ENCODE data around the gene ACKR1.

Gene ACKR1

GRCh38 chr1:159218649-159219636, 14.3 kb downstream of the ACKR1 start:
- in situ Hi-C loops (cut with MboI; ENCODE audit: low sequenced_read_pairs) = no loop called here

GRCh38 chr1:159222075-159222865, 17.6 kb downstream of the ACKR1 start:
- in situ Hi-C loops (cut with MboI; ENCODE audit: low sequenced_read_pairs) = no loop called here

GRCh38 chr1:159223004-159223403, 18.3 kb downstream of the ACKR1 start:
- in situ Hi-C loops (cut with MboI; ENCODE audit: low sequenced_read_pairs) = no loop called here

GRCh38 chr1:159228554-159228953, 23.9 kb downstream of the ACKR1 start:
- in situ Hi-C loops (cut with MboI; ENCODE audit: low sequenced_read_pairs) = no loop called here

GRCh38 chr1:159229260-159229885, 24.7 kb downstream of the ACKR1 start:
- in situ Hi-C loops (cut with MboI; ENCODE audit: low sequenced_read_pairs) = no loop called here

GRCh38 chr1:159229896-159230295, 25.2 kb downstream of the ACKR1 start:
- in situ Hi-C loops (cut with MboI; ENCODE audit: low sequenced_read_pairs) = no loop called here

GRCh38 chr1:159239551-159240220, 35.0 kb downstream of the ACKR1 start:
- in situ Hi-C loops (cut with MboI; ENCODE audit: low sequenced_read_pairs) = no loop called here

- in situ Hi-C loops (cut with MboI; ENCODE audit: low sequenced_read_pairs) = no loop called here
Measured at GRCh38 chr1:159247266-159247665, 42.6 kb downstream of the ACKR1 start.

GRCh38 chr1:159248311-159248710, 43.6 kb downstream of the ACKR1 start:
- in situ Hi-C loops (cut with MboI; ENCODE audit: low sequenced_read_pairs) = no loop called here

GRCh38 chr1:159250638-159251216, 46.1 kb downstream of the ACKR1 start:
- in situ Hi-C loops (cut with MboI; ENCODE audit: low sequenced_read_pairs) = no loop called here

All from hTERT RPE-1 (cell line).